NCI-H1694 (cell line): Measurements from ENCODE around the gene NDUFA3.

ENCODE experiments used
- DNase-seq: peaks from one replicate; lab custom pipeline; 2025; lab: John Stamatoyannopoulos, UW

The NDUFA3 gene

GRCh38 chr19:54138489-54139256 is 36.0 kb downstream of the NDUFA3 start:
- no peak for DNase-seq

GRCh38 chr19:54141356-54141755 is 38.7 kb downstream of the NDUFA3 start:
- no peak for DNase-seq

DNA sequence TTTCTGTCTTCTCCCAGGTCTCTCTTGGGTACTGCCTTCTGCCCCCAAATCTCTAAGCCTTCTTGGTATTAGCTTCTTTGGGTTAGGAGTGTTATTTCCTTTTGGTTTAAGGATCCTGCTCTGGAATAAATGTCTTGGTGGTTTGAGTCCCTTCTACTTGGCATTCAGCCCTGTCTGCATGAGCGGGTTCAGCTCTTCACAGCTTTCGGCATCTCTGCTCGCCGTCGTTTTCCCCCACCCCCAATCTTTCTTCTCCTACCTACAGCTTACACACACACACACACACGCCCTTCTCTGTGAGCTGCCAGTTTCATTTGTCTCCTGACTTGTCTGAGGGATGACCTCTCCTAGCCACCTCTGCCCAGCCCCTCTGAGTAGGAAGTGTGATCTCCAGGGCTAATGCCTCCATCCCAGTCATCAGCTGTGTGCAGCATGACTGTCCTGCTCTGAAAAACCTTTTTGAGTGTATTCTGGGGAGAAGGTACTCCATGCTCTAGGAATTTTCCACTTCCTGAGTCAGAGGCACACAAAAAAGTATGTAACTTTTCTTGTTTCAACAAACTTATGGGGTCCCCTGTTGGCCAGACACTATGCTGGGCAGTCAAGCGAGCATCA is 39.6 kb downstream of the NDUFA3 start:
- no peak for DNase-seq

- DNase-seq = no peak
Observed at GRCh38 chr19:54145541-54146158, 43.0 kb downstream of the NDUFA3 start.

GRCh38 chr19:54147676-54148075 is 45.0 kb downstream of the NDUFA3 start:
- DNase-seq = no peak

DNA sequence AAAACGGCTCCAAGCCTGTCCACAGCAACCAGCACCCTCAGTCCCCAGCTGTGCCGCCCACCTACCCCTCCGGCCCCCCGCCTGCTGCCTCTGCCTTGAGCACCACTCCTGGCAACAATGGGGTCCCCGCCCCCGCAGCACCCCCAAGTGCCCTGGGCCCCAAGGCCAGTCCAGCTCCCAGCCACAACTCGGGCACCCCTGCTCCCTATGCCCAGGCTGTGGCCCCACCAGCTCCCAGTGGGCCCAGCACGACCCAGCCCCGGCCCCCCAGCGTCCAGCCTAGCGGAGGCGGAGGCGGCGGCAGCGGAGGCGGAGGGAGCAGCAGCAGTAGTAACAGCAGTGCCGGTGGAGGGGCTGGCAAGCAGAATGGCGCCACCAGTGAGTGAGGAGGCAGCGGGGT is 45.5 kb downstream of the NDUFA3 start:
- DNase-seq = no peak

GRCh38 chr19:54149021-54149812 is 46.6 kb downstream of the NDUFA3 start:
- DNase-seq = no peak

DNA sequence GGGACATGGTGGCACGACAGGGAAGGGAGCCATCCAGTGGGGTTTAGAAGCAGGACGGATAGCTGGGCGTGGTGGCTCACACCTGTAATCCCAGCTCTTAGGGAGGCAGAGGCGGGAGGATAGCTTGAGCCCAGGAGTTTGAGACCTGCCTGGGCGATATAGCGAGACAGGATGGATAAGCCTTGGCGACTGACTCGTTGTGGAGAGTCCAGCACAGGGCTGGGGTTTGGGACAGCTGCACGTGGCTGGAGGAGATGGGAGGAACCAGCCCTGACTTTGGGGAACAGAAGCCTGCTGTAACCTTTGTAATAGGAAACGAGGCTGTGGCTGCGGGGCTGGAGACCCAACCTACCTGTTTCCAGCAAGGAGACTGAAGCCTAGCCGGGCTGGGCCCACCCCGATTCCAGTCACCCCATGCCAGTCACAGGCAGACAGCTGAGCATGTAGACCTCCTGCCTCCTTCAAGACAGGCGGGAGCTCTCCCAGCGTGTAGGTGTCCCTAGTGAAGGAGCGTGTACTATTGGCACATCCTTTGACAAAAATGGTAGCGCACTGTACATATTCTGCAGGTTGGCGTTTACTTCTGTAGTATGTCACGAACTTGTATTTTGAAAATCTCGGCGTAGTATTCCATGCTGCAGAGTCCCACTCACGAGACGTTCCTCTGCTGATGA is 48.8 kb downstream of the NDUFA3 start:
- no peak for DNase-seq

GRCh38 chr19:54152267-54152666 is 49.6 kb downstream of the NDUFA3 start:
- no peak for DNase-seq

DNA sequence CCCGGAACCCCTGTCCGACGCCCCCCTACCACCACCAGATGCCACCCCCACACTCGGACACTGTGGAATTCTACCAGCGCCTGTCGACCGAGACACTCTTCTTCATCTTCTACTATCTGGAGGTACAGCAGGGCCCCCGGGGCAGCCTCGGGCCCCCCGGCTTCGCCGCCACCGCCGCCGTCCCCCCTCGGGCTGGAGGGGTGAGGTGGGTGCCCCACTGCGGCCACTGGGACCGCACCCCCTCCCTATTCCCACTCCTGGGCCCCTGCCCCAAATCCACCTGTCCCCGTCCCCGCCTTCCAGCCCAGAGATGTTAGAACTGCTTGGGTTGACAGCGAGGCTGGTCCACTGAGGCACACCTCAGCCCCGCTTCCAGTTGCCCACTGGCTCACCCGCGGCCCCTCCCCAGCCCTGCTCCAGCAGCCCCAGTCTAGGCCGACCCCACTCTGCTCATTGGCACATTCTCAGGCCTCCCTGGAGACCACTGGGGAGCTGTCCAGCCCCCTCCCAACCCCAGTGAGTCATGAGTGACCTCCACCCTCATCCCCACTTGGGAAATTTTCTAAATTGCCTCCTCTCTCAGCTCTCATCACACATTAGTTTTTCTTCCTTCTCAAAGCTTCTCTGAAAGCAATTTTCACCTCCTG is 50.3 kb downstream of the NDUFA3 start:
- no peak for DNase-seq

DNA sequence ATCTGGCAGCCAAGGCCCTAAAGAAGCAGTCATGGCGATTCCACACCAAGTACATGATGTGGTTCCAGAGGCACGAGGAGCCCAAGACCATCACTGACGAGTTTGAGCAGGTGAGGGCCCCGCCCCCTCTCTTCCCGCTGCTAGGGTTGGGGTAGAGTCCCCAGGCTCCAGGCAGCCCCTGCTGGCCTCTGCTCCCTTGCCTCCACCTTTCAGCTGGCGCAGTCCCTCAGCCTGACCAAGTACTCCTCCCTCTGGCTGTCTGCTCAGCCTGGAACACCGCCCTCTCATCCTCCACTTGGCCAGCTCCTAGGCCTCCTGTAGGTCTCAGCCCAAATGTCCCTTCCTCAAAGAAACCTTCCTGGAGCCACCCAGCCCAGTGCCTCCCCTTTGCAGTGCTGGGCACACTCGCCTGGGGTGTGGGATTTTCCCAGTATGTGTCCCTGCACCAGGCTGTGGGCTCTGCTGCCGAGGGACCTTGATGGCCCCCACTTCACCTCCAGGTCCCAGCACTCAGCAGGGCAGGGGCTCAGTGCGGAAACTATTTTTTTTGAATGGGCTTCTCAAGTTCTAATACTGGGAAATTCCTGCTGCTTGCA is 51.2 kb downstream of the NDUFA3 start:
- DNase-seq = no peak

DNA sequence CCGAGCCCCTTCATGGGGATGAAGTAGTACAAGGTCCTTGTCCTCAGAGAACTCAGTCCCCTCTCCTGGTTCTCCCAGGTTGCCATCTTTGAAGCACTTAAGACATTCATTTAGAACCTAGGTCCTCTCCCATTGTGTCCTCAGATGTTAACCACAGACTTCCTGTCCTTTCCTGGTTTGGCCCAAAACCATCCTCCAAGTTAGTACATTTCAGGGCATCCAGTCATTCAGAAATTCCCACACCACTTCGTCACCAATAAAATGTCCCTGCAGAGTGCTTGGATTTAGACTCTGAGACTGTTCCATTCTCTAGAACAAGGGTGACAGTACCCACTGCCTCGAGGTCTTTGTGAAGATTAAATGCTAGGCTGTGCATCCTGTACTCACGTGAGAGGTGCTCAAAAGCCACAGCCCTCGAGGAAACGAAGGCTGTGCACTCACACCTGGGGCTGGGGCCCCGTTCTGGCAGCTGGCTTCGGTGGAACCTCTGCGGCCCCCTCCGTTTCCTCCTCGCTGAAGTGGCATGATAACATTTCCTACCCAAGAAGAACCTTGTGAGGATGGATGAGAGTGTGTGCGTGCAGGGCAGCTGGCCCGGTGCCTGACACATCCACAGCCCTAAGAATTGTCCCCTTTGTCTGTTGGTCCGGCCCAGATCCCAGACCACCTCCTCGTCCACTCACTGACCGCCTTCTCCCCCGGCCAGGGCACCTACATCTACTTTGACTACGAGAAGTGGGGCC is 52.1 kb downstream of the NDUFA3 start:
- DNase-seq = no peak

GRCh38 chr19:54155694-54156093 is 53.0 kb downstream of the NDUFA3 start:
- no peak for DNase-seq

GRCh38 chr19:54156490-54156889 is 53.8 kb downstream of the NDUFA3 start:
- no peak for DNase-seq

GRCh38 chr19:54156953-54157352 is 54.3 kb downstream of the NDUFA3 start:
- no peak for DNase-seq
